H1 (cell line): ENCODE data around the gene ITGB8. TPM values are rescaled to one million over a fixed set of nuclear protein-coding genes. Genes with fewer than 3 reads are reported as not detected.

Experiments
- CTCF ChIA-PET: fragments of 300-600 bp; sonication (Branson Sonifier 250); formaldehyde crosslinking; loops from one replicate; lab custom pipeline; 2021; ENCODE audit not compliant: partially characterized antibody; lab: Charles Lee
- POLR2A ChIA-PET: fragments of 300-600 bp; sonication (Branson Sonifier 250); formaldehyde crosslinking; loops from one replicate; lab custom pipeline; 2021; ENCODE audit warnings: inconsistent platforms; ENCODE audit not compliant: partially characterized antibody; lab: Charles Lee
- DNase-seq, 2 experiments: peaks; one replicate each; pipeline versions ENCODE4 v3.0.0 to v3.0.0-alpha.2; 2010 to 2022; ENCODE audit warnings: low spot score in 2 of 2, low read depth in 1 of 2, mixed read lengths in 1 of 2
- FAIRE-seq: peaks from 2 replicates; lab custom pipeline; 2011; peaks lifted over from hg19 to GRCh38; lab: Jason Lieb, UNC
- H2AFZ ChIP-seq: 2 replicates; pipeline ENCODE4 v1.8.1; 2012; ENCODE audit warnings: low read length, inconsistent platforms
- H2AK5ac ChIP-seq: 2 replicates; pipeline ENCODE4 v1.6.1; 2013; ENCODE audit warnings: low read depth, low read length
- H2BK120ac ChIP-seq: replicated peaks from 2 replicates; pipeline ENCODE3; 2013; ENCODE audit warnings: low read depth, low read length, inconsistent platforms
- H2BK12ac ChIP-seq: 2 replicates; pipeline ENCODE4 v1.6.1; 2013; ENCODE audit warnings: low read depth, low read length
- H2BK15ac ChIP-seq: 2 replicates; pipeline ENCODE4 v1.6.1; 2013; ENCODE audit warnings: low read length
- H2BK20ac ChIP-seq: 2 replicates; pipeline ENCODE4 v1.6.1; 2013; ENCODE audit warnings: low read length
- H2BK5ac ChIP-seq: 2 replicates; pipeline ENCODE4 v1.6.1; 2013; ENCODE audit warnings: low read depth, low read length
- H3K14ac ChIP-seq: 2 replicates; pipeline ENCODE4 v1.6.1; 2013; ENCODE audit warnings: inconsistent platforms; ENCODE audit not compliant: insufficient read length
- H3K18ac ChIP-seq: 2 replicates; pipeline ENCODE4 v1.6.1; 2013; ENCODE audit warnings: low read length; ENCODE audit errors: extremely low read depth
- H3K23ac ChIP-seq: 2 replicates; pipeline ENCODE4 v1.6.1; 2013; ENCODE audit warnings: inconsistent platforms; ENCODE audit not compliant: insufficient read length
- H3K23me2 ChIP-seq: 2 replicates; pipeline ENCODE4 v1.6.1; 2013; ENCODE audit warnings: low read depth, low read length
- H3K27ac ChIP-seq: 2 replicates; pipeline ENCODE4 v1.6.1; 2011; ENCODE audit warnings: low read depth, low read length, inconsistent platforms
- H3K27me3 ChIP-seq, 4 experiments: replicated peaks in 1 of 4; 1 replicate in 1 of 4; 2 replicates in 3 of 4; pipeline versions ENCODE4 v1.6.1 to v1.8.1; 2011 to 2013; ENCODE audit warnings: low read length in 3 of 4, mild to moderate bottlenecking in 3 of 4, inconsistent platforms in 2 of 4, mixed read lengths in 2 of 4, moderate library complexity in 1 of 4; ENCODE audit not compliant: control insufficient read depth in 3 of 4, insufficient read depth in 3 of 4; ENCODE audit errors: extremely low read depth in 1 of 4
- H3K36me3 ChIP-seq, 4 experiments: 2 replicates each; pipeline versions ENCODE4 v1.6.1 to v1.8.1; 2011 to 2013; ENCODE audit warnings: mild to moderate bottlenecking in 4 of 4, low read length in 3 of 4, moderate library complexity in 2 of 4, control low read depth in 1 of 4, inconsistent platforms in 1 of 4; ENCODE audit not compliant: insufficient read depth in 4 of 4, control insufficient read depth in 2 of 4
- H3K4ac ChIP-seq: replicated peaks from 2 replicates; pipeline ENCODE3; 2013; ENCODE audit warnings: low read length, low read depth, mixed read lengths, inconsistent platforms; ENCODE audit not compliant: insufficient read length
- H3K4me1 ChIP-seq, 4 experiments: replicated peaks in 1 of 4; 1 replicate in 1 of 4; 2 replicates in 3 of 4; pipeline versions ENCODE4 v1.6.1 to v1.8.1; 2011 to 2013; ENCODE audit warnings: low read length in 3 of 4, inconsistent platforms in 2 of 4, mixed read lengths in 1 of 4; ENCODE audit not compliant: insufficient read depth in 4 of 4, control insufficient read depth in 3 of 4
- H3K4me2 ChIP-seq, 2 experiments: 2 replicates each; pipeline versions ENCODE4 v1.6.1 to v1.8.1; 2011 to 2013; ENCODE audit warnings: low read depth in 2 of 2, low read length in 2 of 2, control low read depth in 1 of 2, inconsistent platforms in 1 of 2, mild to moderate bottlenecking in 1 of 2; ENCODE audit not compliant: insufficient read depth in 1 of 2
- H3K4me3 ChIP-seq, 4 experiments: fragments of 200-600, 300-600 bp in 1 of 4; sonication (generic), shearing (Covaris generic), sonication (Bioruptor Twin) in 1 of 4; 2 replicates each; pipeline versions ENCODE4 v1.5.1 to v1.8.1; 2011 to 2016; ENCODE audit warnings: low read length in 4 of 4, low read depth in 3 of 4, control low read depth in 2 of 4, inconsistent platforms in 2 of 4, mild to moderate bottlenecking in 2 of 4, mixed read lengths in 1 of 4, moderate library complexity in 1 of 4; ENCODE audit not compliant: insufficient read depth in 2 of 4; ENCODE audit errors: extremely low read depth in 1 of 4
- H3K56ac ChIP-seq: replicated peaks from 2 replicates; pipeline ENCODE3; 2013; ENCODE audit warnings: low read depth, mild to moderate bottlenecking, mixed read lengths, low read length, inconsistent platforms; ENCODE audit not compliant: insufficient read length
- H3K79me1 ChIP-seq: 2 replicates; pipeline ENCODE4 v1.6.1; 2013; ENCODE audit warnings: low read depth, low read length, control low read depth
- H3K79me2 ChIP-seq, 2 experiments: 2 replicates each; pipeline versions ENCODE4 v1.6.1 to v1.8.1; 2012 to 2013; ENCODE audit warnings: low read length in 2 of 2, mild to moderate bottlenecking in 2 of 2, inconsistent platforms in 1 of 2; ENCODE audit not compliant: insufficient read depth in 2 of 2, control insufficient read depth in 1 of 2
- H3K9ac ChIP-seq, 4 experiments: replicated peaks in 1 of 4; 1 replicate in 1 of 4; 2 replicates in 3 of 4; pipeline versions ENCODE4 v1.6.1 to v1.8.1; 2011 to 2013; ENCODE audit warnings: low read depth in 3 of 4, low read length in 3 of 4, control low read depth in 2 of 4, mild to moderate bottlenecking in 2 of 4, moderate library complexity in 2 of 4, inconsistent platforms in 1 of 4; ENCODE audit errors: extremely low read depth in 1 of 4
- H3K9me3 ChIP-seq, 2 experiments: 2 replicates each; pipeline versions ENCODE4 v1.6.1 to v1.8.1; 2012 to 2013; ENCODE audit warnings: mild to moderate bottlenecking in 2 of 2, moderate library complexity in 2 of 2, control low read depth in 1 of 2, inconsistent platforms in 1 of 2, low read depth in 1 of 2, low read length in 1 of 2, mixed read lengths in 1 of 2; ENCODE audit not compliant: insufficient read depth in 2 of 2
- H4K20me1 ChIP-seq, 2 experiments: replicated peaks in 1 of 2; 2 replicates each; pipeline versions ENCODE3 to v1.8.1; 2011 to 2013; ENCODE audit warnings: inconsistent platforms in 2 of 2, low read length in 2 of 2, mild to moderate bottlenecking in 1 of 2; ENCODE audit not compliant: insufficient read depth in 2 of 2, control insufficient read depth in 1 of 2
- H4K5ac ChIP-seq: 2 replicates; pipeline ENCODE4 v1.6.1; 2013; ENCODE audit warnings: low read length, low read depth, mixed read lengths, inconsistent platforms; ENCODE audit not compliant: insufficient read length
- H4K8ac ChIP-seq: 2 replicates; pipeline ENCODE4 v1.8.0; 2013; ENCODE audit warnings: mild to moderate bottlenecking, moderate library complexity, low read length, inconsistent platforms; ENCODE audit not compliant: insufficient read depth; ENCODE audit errors: extremely low read depth
- H4K91ac ChIP-seq: replicated peaks from 2 replicates; pipeline ENCODE3; 2013; ENCODE audit warnings: low read length, mixed read lengths, inconsistent platforms; ENCODE audit not compliant: insufficient read length
- ASH2L ChIP-seq: fragments of 200-600, 300-600 bp; sonication (generic); IDR thresholded peaks from one replicate; pipeline ENCODE4 v1.7.1; 2017; ENCODE audit warnings: low read length
- CBX5 ChIP-seq: fragments of 300-800, 300-1000 bp; sonication (generic); IDR thresholded peaks from 2 replicates; pipeline ENCODE4 v1.7.1; 2016; ENCODE audit warnings: antibody characterized with exemption, low read length, low read depth
- CHD2 ChIP-seq: IDR thresholded peaks from 2 replicates; pipeline ENCODE4 v1.6.1; 2012; ENCODE audit warnings: low read length, improper control_type of control experiment
- CREB1 ChIP-seq: IDR thresholded peaks from 2 replicates; pipeline ENCODE4 v1.6.1; 2012; ENCODE audit warnings: inconsistent platforms
- EGR1 ChIP-seq: IDR thresholded peaks from 2 replicates; pipeline ENCODE4 v1.6.1; 2011; ENCODE audit warnings: low read depth, low read length, borderline replicate concordance
- NANOG ChIP-seq: IDR thresholded peaks from 2 replicates; pipeline ENCODE4 v1.6.1; 2011; ENCODE audit warnings: low read length, low read depth, mild to moderate bottlenecking, inconsistent platforms; ENCODE audit not compliant: insufficient read depth, poor library complexity, severe bottlenecking
- POLR2A ChIP-seq, 2 experiments: IDR thresholded peaks; 1 replicate in 1 of 2; 2 replicates in 1 of 2; pipeline ENCODE4 v1.6.1; 2011; ENCODE audit warnings: low read depth in 2 of 2, low read length in 2 of 2, mild to moderate bottlenecking in 2 of 2; ENCODE audit errors: control extremely low read depth in 1 of 2
- RBBP5 ChIP-seq: IDR thresholded peaks from 2 replicates; pipeline ENCODE4 v1.7.1; 2012; ENCODE audit warnings: low read depth, mild to moderate bottlenecking, inconsistent platforms, low read length, moderate library complexity, borderline replicate concordance
- SRF ChIP-seq: IDR thresholded peaks from 2 replicates; pipeline ENCODE4 v1.6.1; 2011; ENCODE audit warnings: mild to moderate bottlenecking, low read depth, low read length, moderate library complexity
- TBP ChIP-seq: IDR thresholded peaks from 2 replicates; pipeline ENCODE4 v1.6.1; 2011; ENCODE audit warnings: low read depth, low read length, improper control_type of control experiment
- TEAD4 ChIP-seq: IDR thresholded peaks from 2 replicates; pipeline ENCODE4 v1.6.1; 2012; ENCODE audit warnings: low read depth, low read length, inconsistent platforms, mixed read lengths
- WGBS, 2 experiments: shearing (Covaris generic) in 1 of 2; methylation state at CpG; one replicate each; pipeline versions ENCODE4 v1.1.6 to v1.1.7; 2013 to 2015; ENCODE audit warnings: low lambda C conversion rate in 2 of 2, mixed read lengths in 2 of 2, inconsistent platforms in 1 of 2, low coverage in 1 of 2, missing lambda C conversion rate in 1 of 2; ENCODE audit not compliant: insufficient replicate concordance in 2 of 2, insufficient coverage in 1 of 2, insufficient read length in 1 of 2; ENCODE audit errors: extremely low coverage in 1 of 2, missing lambda C conversion rate in 1 of 2; 5-methylcytosine and 5-hydroxymethylcytosine counted together
- polyA plus RNA-seq, 7 experiments: library from polyadenylated mRNA; depleted of rRNA in 3 of 7; stranded (reverse) in 5 of 7; unstranded in 2 of 7; fragments of >200 nt in 5 of 7; fragments of 200-250 nt in 2 of 7; gene quantifications; 1 replicate in 5 of 7; 2 replicates in 1 of 7; 4 replicates in 1 of 7; pipeline versions ENCODE4 v1.2.1 to v1.2.3, GENCODE V29; 2011 to 2013; ENCODE audit warnings: missing spikeins in 2 of 7, mixed read lengths in 2 of 7
- total RNA-seq: library from RNA; stranded (reverse); fragmentation: NEBNext Ultra II Directional; extraction: Animal tissue kit (Norgen Biotek cat#: 25700); gene quantifications from 2 replicates; pipeline ENCODE4 v1.2.1, GENCODE V29; 2021
- TF ChIP-seq, protein P1 (sequence below): IDR thresholded peaks from 2 replicates; pipeline ENCODE4 v1.6.1; 2011; ENCODE audit warnings: low read length, improper control_type of control experiment
- TF ChIP-seq, protein P2 (sequence below): IDR thresholded peaks from 2 replicates; pipeline ENCODE4 v1.6.1; 2012; ENCODE audit warnings: inconsistent platforms

ITGB8 gene
- total and polyA plus RNA-seq, 2 of the 8 experiments (the other 6 are each of a cell fraction or from before 2014, with no cell fraction given) = 1.2 to 3.6 TPM

DNA sequence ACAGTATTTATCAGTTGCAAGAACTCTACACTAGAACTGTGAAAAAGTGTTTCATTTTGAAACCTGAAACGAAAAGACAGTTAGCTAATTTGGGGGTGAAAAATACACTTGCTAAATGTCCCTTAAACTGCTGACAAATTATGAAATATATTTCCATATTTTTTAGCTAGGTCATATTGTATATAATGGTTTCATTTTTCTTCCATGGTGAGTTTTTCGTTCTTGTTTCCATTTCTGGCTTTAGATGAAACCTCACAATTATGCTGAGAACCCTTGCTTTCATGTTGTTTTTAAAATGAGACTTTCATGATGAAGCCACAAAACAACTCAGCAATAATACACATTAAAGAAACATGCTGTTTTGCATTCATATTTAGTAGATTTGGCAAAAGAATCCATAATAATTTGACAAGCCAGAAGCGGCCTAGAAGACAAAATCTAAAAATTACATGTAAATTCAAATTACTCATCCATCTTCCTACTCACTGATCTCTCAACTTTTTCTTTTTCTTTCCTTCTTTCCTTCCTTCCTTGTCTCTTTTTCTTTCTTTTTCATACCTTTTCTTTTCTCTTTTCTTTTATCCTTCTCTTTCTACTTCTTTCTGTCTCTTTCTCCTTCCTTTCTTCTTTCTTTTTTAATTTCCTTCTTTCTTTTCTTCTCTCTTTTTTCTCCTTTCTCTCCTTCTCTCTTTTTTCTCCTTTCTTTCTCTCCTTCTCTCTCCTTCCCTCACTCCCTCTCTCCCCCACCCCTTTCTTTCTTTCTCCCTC is 46.5 kb upstream of the ITGB8 start:
- H3K27me3 ChIP-seq = no peaks in the 10 kb centered on the region
- no peak overlapping the region for H3K9ac ChIP-seq
- no peak overlapping the region for H3K14ac ChIP-seq
- H3K9me3 ChIP-seq = no peaks in the 10 kb centered on the region
- 82% methylated on average over 3 of the region's 3 CpGs; no CpG with 5 or more reads in 1 of the 2 experiments for WGBS, 2 experiments
- no peak overlapping the region for H2BK20ac ChIP-seq
- no peaks in the 10 kb centered on the region for H4K20me1 ChIP-seq
- H3K4ac ChIP-seq = no peak overlapping the region
- no peak overlapping the region for H2BK12ac ChIP-seq
- no peak overlapping the region for H3K27ac ChIP-seq
- FAIRE-seq = no peak
- ChIA-PET POLR2A (interaction anchor here (1.4 kb wide), 1 partner anchor 17 kb away, joined by 3 read pairs; no protein-coding TSS in a partner anchor), CTCF (no interaction called here)
- H2BK15ac ChIP-seq = no peak overlapping the region
- no peak overlapping the region for H2BK120ac ChIP-seq
- H4K91ac ChIP-seq = no peak overlapping the region
- H3K36me3 ChIP-seq = no peaks in the 10 kb centered on the region
- no peak overlapping the region for H2AFZ ChIP-seq
- H3K23ac ChIP-seq = no peak overlapping the region
- H3K79me1 ChIP-seq = no peaks in the 10 kb centered on the region
- H3K23me2 ChIP-seq = no peaks in the 10 kb centered on the region
- H2BK5ac ChIP-seq = no peak overlapping the region
- no peak overlapping the region for H3K18ac ChIP-seq
- no peak overlapping the region for H4K8ac ChIP-seq
- no peak overlapping the region for H3K4me2 ChIP-seq
- no peak for DNase-seq
- H3K4me1 ChIP-seq = no peaks in the 10 kb centered on the region
- H3K4me3 ChIP-seq = no peak overlapping the region
- no peaks in the 10 kb centered on the region for H3K79me2 ChIP-seq
- no peak overlapping the region for H4K5ac ChIP-seq
- H3K56ac ChIP-seq = no peak overlapping the region
- no peak overlapping the region for H2AK5ac ChIP-seq
- no peak for TF ChIP-seq TBP
- TF ChIP-seq, protein P1, sequence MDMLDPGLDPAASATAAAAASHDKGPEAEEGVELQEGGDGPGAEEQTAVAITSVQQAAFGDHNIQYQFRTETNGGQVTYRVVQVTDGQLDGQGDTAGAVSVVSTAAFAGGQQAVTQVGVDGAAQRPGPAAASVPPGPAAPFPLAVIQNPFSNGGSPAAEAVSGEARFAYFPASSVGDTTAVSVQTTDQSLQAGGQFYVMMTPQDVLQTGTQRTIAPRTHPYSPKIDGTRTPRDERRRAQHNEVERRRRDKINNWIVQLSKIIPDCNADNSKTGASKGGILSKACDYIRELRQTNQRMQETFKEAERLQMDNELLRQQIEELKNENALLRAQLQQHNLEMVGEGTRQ = no peak
- no peak for TF ChIP-seq CREB1
- no peak for TF ChIP-seq NANOG
- no peak for TF ChIP-seq CBX5
- no peak for TF ChIP-seq SRF
- TF ChIP-seq RBBP5 = no peak
- TF ChIP-seq, protein P2, sequence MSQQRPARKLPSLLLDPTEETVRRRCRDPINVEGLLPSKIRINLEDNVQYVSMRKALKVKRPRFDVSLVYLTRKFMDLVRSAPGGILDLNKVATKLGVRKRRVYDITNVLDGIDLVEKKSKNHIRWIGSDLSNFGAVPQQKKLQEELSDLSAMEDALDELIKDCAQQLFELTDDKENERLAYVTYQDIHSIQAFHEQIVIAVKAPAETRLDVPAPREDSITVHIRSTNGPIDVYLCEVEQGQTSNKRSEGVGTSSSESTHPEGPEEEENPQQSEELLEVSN = no peak
- no peak for TF ChIP-seq ASH2L
- no peak for TF ChIP-seq EGR1
- no peak for TF ChIP-seq CHD2
- TF ChIP-seq TEAD4 = no peak
- TF ChIP-seq POLR2A (IDR thresholded peaks at IDR 0.05; ENCODE audit: control extremely low read depth in 1 of 2, low read depth in 2 of 2, low read length in 2 of 2) = no peak
